ENCODE results near the gene SCN5A.

DNA sequence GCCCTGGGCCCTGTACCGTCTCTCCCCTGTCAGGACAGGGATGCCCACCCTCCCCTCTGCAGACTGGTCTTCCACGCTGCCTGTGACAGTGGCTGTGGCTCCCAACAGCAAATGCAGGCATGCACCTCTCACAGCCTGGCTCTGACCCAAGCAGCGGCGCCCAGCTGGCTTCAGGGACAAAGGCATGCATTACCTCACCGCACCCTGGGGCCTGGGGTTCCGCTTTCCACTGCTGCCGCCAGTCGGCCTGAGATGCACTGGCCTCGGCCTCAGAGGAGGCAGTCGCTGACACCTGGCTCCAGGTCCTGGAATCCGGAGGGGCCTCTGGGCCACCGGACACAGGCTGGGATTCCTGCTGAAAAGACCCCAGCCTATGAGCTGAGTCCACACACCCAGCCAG, 70.3 kb downstream of the SCN5A start:
- TF ChIP-seq POLR2AphosphoS5 (IDR thresholded peaks at IDR 0.05; ENCODE audit: low read depth, low read length): no peak
- TF ChIP-seq POLR2A (IDR thresholded peaks at IDR 0.05; ENCODE audit: low read depth, low read length): no peak
